H1 (cell line): ENCODE data around the gene KRT13. TPM values are rescaled to one million over a fixed set of nuclear protein-coding genes. Genes with fewer than 3 reads are reported as not detected.

Source experiments
- CTCF ChIA-PET: fragments of 300-600 bp; sonication (Branson Sonifier 250); formaldehyde crosslinking; loops from one replicate; lab custom pipeline; 2021; ENCODE audit not compliant: partially characterized antibody; lab: Charles Lee
- POLR2A ChIA-PET: fragments of 300-600 bp; sonication (Branson Sonifier 250); formaldehyde crosslinking; loops from one replicate; lab custom pipeline; 2021; ENCODE audit warnings: inconsistent platforms; ENCODE audit not compliant: partially characterized antibody; lab: Charles Lee
- DNase-seq, 2 experiments: peaks; one replicate each; pipeline versions ENCODE4 v3.0.0 to v3.0.0-alpha.2; 2010 to 2022; ENCODE audit warnings: low spot score in 2 of 2, low read depth in 1 of 2, mixed read lengths in 1 of 2
- FAIRE-seq: peaks from 2 replicates; lab custom pipeline; 2011; peaks lifted over from hg19 to GRCh38; lab: Jason Lieb, UNC
- H2AFZ ChIP-seq: 2 replicates; pipeline ENCODE4 v1.8.1; 2012; ENCODE audit warnings: low read length, inconsistent platforms
- H2AK5ac ChIP-seq: 2 replicates; pipeline ENCODE4 v1.6.1; 2013; ENCODE audit warnings: low read depth, low read length
- H2BK120ac ChIP-seq: replicated peaks from 2 replicates; pipeline ENCODE3; 2013; ENCODE audit warnings: low read depth, low read length, inconsistent platforms
- H2BK12ac ChIP-seq: 2 replicates; pipeline ENCODE4 v1.6.1; 2013; ENCODE audit warnings: low read depth, low read length
- H2BK15ac ChIP-seq: 2 replicates; pipeline ENCODE4 v1.6.1; 2013; ENCODE audit warnings: low read length
- H2BK20ac ChIP-seq: 2 replicates; pipeline ENCODE4 v1.6.1; 2013; ENCODE audit warnings: low read length
- H2BK5ac ChIP-seq: 2 replicates; pipeline ENCODE4 v1.6.1; 2013; ENCODE audit warnings: low read depth, low read length
- H3K14ac ChIP-seq: 2 replicates; pipeline ENCODE4 v1.6.1; 2013; ENCODE audit warnings: inconsistent platforms; ENCODE audit not compliant: insufficient read length
- H3K18ac ChIP-seq: 2 replicates; pipeline ENCODE4 v1.6.1; 2013; ENCODE audit warnings: low read length; ENCODE audit errors: extremely low read depth
- H3K23ac ChIP-seq: 2 replicates; pipeline ENCODE4 v1.6.1; 2013; ENCODE audit warnings: inconsistent platforms; ENCODE audit not compliant: insufficient read length
- H3K23me2 ChIP-seq: 2 replicates; pipeline ENCODE4 v1.6.1; 2013; ENCODE audit warnings: low read depth, low read length
- H3K27ac ChIP-seq: 2 replicates; pipeline ENCODE4 v1.6.1; 2011; ENCODE audit warnings: low read depth, low read length, inconsistent platforms
- H3K27me3 ChIP-seq, 4 experiments: replicated peaks in 1 of 4; 1 replicate in 1 of 4; 2 replicates in 3 of 4; pipeline versions ENCODE4 v1.6.1 to v1.8.1; 2011 to 2013; ENCODE audit warnings: low read length in 3 of 4, mild to moderate bottlenecking in 3 of 4, inconsistent platforms in 2 of 4, mixed read lengths in 2 of 4, moderate library complexity in 1 of 4; ENCODE audit not compliant: control insufficient read depth in 3 of 4, insufficient read depth in 3 of 4; ENCODE audit errors: extremely low read depth in 1 of 4
- H3K36me3 ChIP-seq, 4 experiments: 2 replicates each; pipeline versions ENCODE4 v1.6.1 to v1.8.1; 2011 to 2013; ENCODE audit warnings: mild to moderate bottlenecking in 4 of 4, low read length in 3 of 4, moderate library complexity in 2 of 4, control low read depth in 1 of 4, inconsistent platforms in 1 of 4; ENCODE audit not compliant: insufficient read depth in 4 of 4, control insufficient read depth in 2 of 4
- H3K4ac ChIP-seq: replicated peaks from 2 replicates; pipeline ENCODE3; 2013; ENCODE audit warnings: low read length, low read depth, mixed read lengths, inconsistent platforms; ENCODE audit not compliant: insufficient read length
- H3K4me1 ChIP-seq, 4 experiments: replicated peaks in 1 of 4; 1 replicate in 1 of 4; 2 replicates in 3 of 4; pipeline versions ENCODE4 v1.6.1 to v1.8.1; 2011 to 2013; ENCODE audit warnings: low read length in 3 of 4, inconsistent platforms in 2 of 4, mixed read lengths in 1 of 4; ENCODE audit not compliant: insufficient read depth in 4 of 4, control insufficient read depth in 3 of 4
- H3K4me2 ChIP-seq, 2 experiments: 2 replicates each; pipeline versions ENCODE4 v1.6.1 to v1.8.1; 2011 to 2013; ENCODE audit warnings: low read depth in 2 of 2, low read length in 2 of 2, control low read depth in 1 of 2, inconsistent platforms in 1 of 2, mild to moderate bottlenecking in 1 of 2; ENCODE audit not compliant: insufficient read depth in 1 of 2
- H3K4me3 ChIP-seq, 4 experiments: fragments of 200-600, 300-600 bp in 1 of 4; sonication (generic), shearing (Covaris generic), sonication (Bioruptor Twin) in 1 of 4; 2 replicates each; pipeline versions ENCODE4 v1.5.1 to v1.8.1; 2011 to 2016; ENCODE audit warnings: low read length in 4 of 4, low read depth in 3 of 4, control low read depth in 2 of 4, inconsistent platforms in 2 of 4, mild to moderate bottlenecking in 2 of 4, mixed read lengths in 1 of 4, moderate library complexity in 1 of 4; ENCODE audit not compliant: insufficient read depth in 2 of 4; ENCODE audit errors: extremely low read depth in 1 of 4
- H3K56ac ChIP-seq: replicated peaks from 2 replicates; pipeline ENCODE3; 2013; ENCODE audit warnings: low read depth, mild to moderate bottlenecking, mixed read lengths, low read length, inconsistent platforms; ENCODE audit not compliant: insufficient read length
- H3K79me1 ChIP-seq: 2 replicates; pipeline ENCODE4 v1.6.1; 2013; ENCODE audit warnings: low read depth, low read length, control low read depth
- H3K79me2 ChIP-seq, 2 experiments: 2 replicates each; pipeline versions ENCODE4 v1.6.1 to v1.8.1; 2012 to 2013; ENCODE audit warnings: low read length in 2 of 2, mild to moderate bottlenecking in 2 of 2, inconsistent platforms in 1 of 2; ENCODE audit not compliant: insufficient read depth in 2 of 2, control insufficient read depth in 1 of 2
- H3K9ac ChIP-seq, 4 experiments: replicated peaks in 1 of 4; 1 replicate in 1 of 4; 2 replicates in 3 of 4; pipeline versions ENCODE4 v1.6.1 to v1.8.1; 2011 to 2013; ENCODE audit warnings: low read depth in 3 of 4, low read length in 3 of 4, control low read depth in 2 of 4, mild to moderate bottlenecking in 2 of 4, moderate library complexity in 2 of 4, inconsistent platforms in 1 of 4; ENCODE audit errors: extremely low read depth in 1 of 4
- H3K9me3 ChIP-seq, 2 experiments: 2 replicates each; pipeline versions ENCODE4 v1.6.1 to v1.8.1; 2012 to 2013; ENCODE audit warnings: mild to moderate bottlenecking in 2 of 2, moderate library complexity in 2 of 2, control low read depth in 1 of 2, inconsistent platforms in 1 of 2, low read depth in 1 of 2, low read length in 1 of 2, mixed read lengths in 1 of 2; ENCODE audit not compliant: insufficient read depth in 2 of 2
- H4K20me1 ChIP-seq, 2 experiments: replicated peaks in 1 of 2; 2 replicates each; pipeline versions ENCODE3 to v1.8.1; 2011 to 2013; ENCODE audit warnings: inconsistent platforms in 2 of 2, low read length in 2 of 2, mild to moderate bottlenecking in 1 of 2; ENCODE audit not compliant: insufficient read depth in 2 of 2, control insufficient read depth in 1 of 2
- H4K5ac ChIP-seq: 2 replicates; pipeline ENCODE4 v1.6.1; 2013; ENCODE audit warnings: low read length, low read depth, mixed read lengths, inconsistent platforms; ENCODE audit not compliant: insufficient read length
- H4K8ac ChIP-seq: 2 replicates; pipeline ENCODE4 v1.8.0; 2013; ENCODE audit warnings: mild to moderate bottlenecking, moderate library complexity, low read length, inconsistent platforms; ENCODE audit not compliant: insufficient read depth; ENCODE audit errors: extremely low read depth
- H4K91ac ChIP-seq: replicated peaks from 2 replicates; pipeline ENCODE3; 2013; ENCODE audit warnings: low read length, mixed read lengths, inconsistent platforms; ENCODE audit not compliant: insufficient read length
- ATF2 ChIP-seq: IDR thresholded peaks from 2 replicates; pipeline ENCODE4 v1.6.1; 2012; ENCODE audit warnings: low read length, inconsistent platforms
- CHD1 ChIP-seq: IDR thresholded peaks from 2 replicates; pipeline ENCODE4 v1.6.1; 2012; ENCODE audit warnings: low read depth, low read length, improper control_type of control experiment
- CREB1 ChIP-seq: IDR thresholded peaks from 2 replicates; pipeline ENCODE4 v1.6.1; 2012; ENCODE audit warnings: inconsistent platforms
- PHF8 ChIP-seq: fragments of 200-600 bp; sonication (generic); conservative IDR thresholded peaks from 2 replicates; pipeline ENCODE4 v1.7.1; 2012; ENCODE audit warnings: low read depth, mild to moderate bottlenecking, inconsistent platforms, low read length, moderate library complexity
- POLR2A ChIP-seq, 2 experiments: IDR thresholded peaks; 1 replicate in 1 of 2; 2 replicates in 1 of 2; pipeline ENCODE4 v1.6.1; 2011; ENCODE audit warnings: low read depth in 2 of 2, low read length in 2 of 2, mild to moderate bottlenecking in 2 of 2; ENCODE audit errors: control extremely low read depth in 1 of 2
- RNF2 ChIP-seq: fragments of 200-900, 300-1000 bp; sonication (generic); IDR thresholded peaks from 2 replicates; pipeline ENCODE4 v1.7.1; 2016; ENCODE audit warnings: borderline replicate concordance, low read depth, mild to moderate bottlenecking, antibody characterized with exemption, low read length; ENCODE audit not compliant: poor library complexity, severe bottlenecking; ENCODE audit errors: missing control alignments
- RXRA ChIP-seq: IDR thresholded peaks from 2 replicates; pipeline ENCODE4 v1.6.1; 2011; ENCODE audit warnings: low read depth, mild to moderate bottlenecking, low read length, moderate library complexity; ENCODE audit not compliant: insufficient read depth
- SIRT6 ChIP-seq: IDR thresholded peaks from one replicate; pipeline ENCODE4 v1.7.1; 2012; ENCODE audit warnings: low read length, inconsistent platforms
- TCF12 ChIP-seq: IDR thresholded peaks from 2 replicates; pipeline ENCODE4 v1.6.1; 2011; ENCODE audit warnings: low read depth, mild to moderate bottlenecking, low read length
- YY1 ChIP-seq: IDR thresholded peaks from 2 replicates; pipeline ENCODE4 v1.6.1; 2011; ENCODE audit warnings: low read depth, mild to moderate bottlenecking, low read length
- WGBS, 2 experiments: shearing (Covaris generic) in 1 of 2; methylation state at CpG; one replicate each; pipeline versions ENCODE4 v1.1.6 to v1.1.7; 2013 to 2015; ENCODE audit warnings: low lambda C conversion rate in 2 of 2, mixed read lengths in 2 of 2, inconsistent platforms in 1 of 2, low coverage in 1 of 2, missing lambda C conversion rate in 1 of 2; ENCODE audit not compliant: insufficient replicate concordance in 2 of 2, insufficient coverage in 1 of 2, insufficient read length in 1 of 2; ENCODE audit errors: extremely low coverage in 1 of 2, missing lambda C conversion rate in 1 of 2; 5-methylcytosine and 5-hydroxymethylcytosine counted together
- polyA plus RNA-seq, 7 experiments: library from polyadenylated mRNA; depleted of rRNA in 3 of 7; stranded (reverse) in 5 of 7; unstranded in 2 of 7; fragments of >200 nt in 5 of 7; fragments of 200-250 nt in 2 of 7; gene quantifications; 1 replicate in 5 of 7; 2 replicates in 1 of 7; 4 replicates in 1 of 7; pipeline versions ENCODE4 v1.2.1 to v1.2.3, GENCODE V29; 2011 to 2013; ENCODE audit warnings: missing spikeins in 2 of 7, mixed read lengths in 2 of 7
- total RNA-seq: library from RNA; stranded (reverse); fragmentation: NEBNext Ultra II Directional; extraction: Animal tissue kit (Norgen Biotek cat#: 25700); gene quantifications from 2 replicates; pipeline ENCODE4 v1.2.1, GENCODE V29; 2021

The KRT13 gene
- total and polyA plus RNA-seq, 2 of the 8 experiments (the other 6 are each of a cell fraction or from before 2014, with no cell fraction given), result 0.09 TPM; not detected in 1

DNA sequence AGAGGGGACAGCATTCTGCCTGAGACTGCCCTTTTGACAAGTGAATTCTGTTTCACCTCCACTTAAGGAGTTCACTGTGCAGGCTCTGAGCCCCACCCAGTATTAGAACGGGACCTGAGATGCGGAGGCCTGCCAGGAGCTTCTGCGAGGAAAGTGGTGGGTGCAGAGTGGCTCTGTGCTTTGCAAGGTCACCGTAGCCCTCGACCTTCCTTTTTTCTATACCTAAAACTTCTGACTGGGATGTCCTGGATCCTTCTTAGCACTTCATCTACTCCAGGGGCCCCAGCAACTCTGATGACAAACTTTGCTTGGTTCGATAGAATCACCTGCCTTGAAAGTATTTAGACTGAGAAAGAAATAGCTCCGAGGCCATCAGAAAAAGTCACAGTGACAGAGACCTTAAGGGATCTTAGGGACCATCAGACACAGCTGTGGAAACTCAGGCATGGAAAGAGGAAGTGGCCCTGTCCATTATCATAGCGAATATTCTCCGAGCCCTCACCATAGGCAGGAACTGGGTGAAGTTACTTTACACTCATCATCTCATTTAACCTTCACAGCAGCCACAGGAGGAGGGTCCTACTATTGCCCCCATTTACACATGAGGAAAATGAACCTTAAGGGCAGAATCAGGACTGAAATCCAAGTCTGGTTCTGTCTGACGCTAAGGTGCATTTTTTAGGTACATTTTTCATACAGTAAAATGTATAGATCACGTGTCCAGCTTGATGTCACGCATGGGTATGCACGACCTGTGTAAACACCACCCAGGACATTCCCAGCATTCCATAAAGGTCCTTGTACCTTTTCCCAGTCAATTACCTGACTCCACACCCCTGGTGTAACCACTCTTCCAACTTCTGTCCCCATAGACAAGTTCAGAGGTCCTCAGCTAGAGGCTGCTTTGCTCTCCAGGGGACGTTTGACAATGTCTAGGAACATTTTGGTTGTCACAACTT lies 676 bp upstream of the KRT13 start:
- H3K4me2 ChIP-seq, result no peak overlapping the region
- H4K5ac ChIP-seq, result no peak overlapping the region
- H3K79me1 ChIP-seq, result no peaks in the 10 kb centered on the region
- no peak overlapping the region for H2BK12ac ChIP-seq
- no peak overlapping the region for H3K27ac ChIP-seq
- H3K14ac ChIP-seq, result no peak overlapping the region
- DNase-seq (no peak), FAIRE-seq (no peak)
- POLR2A ChIA-PET, result interaction anchor here (0.6 to 1.9 kb wide), 3 partner anchors 8 to 182 kb away, joined by 3 to 6 read pairs (median 4); partner anchors contain the start of gene KRT19
- no peak overlapping the region for H2BK120ac ChIP-seq
- H4K91ac ChIP-seq, result no peak overlapping the region
- no peaks in the 10 kb centered on the region for H3K9me3 ChIP-seq
- H3K4me3 ChIP-seq, result no peak overlapping the region
- H3K56ac ChIP-seq, result no peak overlapping the region
- H4K20me1 ChIP-seq, result no peaks in the 10 kb centered on the region
- H3K23ac ChIP-seq, result no peak overlapping the region
- no peak overlapping the region for H4K8ac ChIP-seq
- no peaks in the 10 kb centered on the region for H3K27me3 ChIP-seq
- H2BK20ac ChIP-seq, result no peak overlapping the region
- H3K9ac ChIP-seq, result no peak overlapping the region
- H2AK5ac ChIP-seq, result no peak overlapping the region
- CTCF ChIA-PET, result interaction anchor here (0.7 to 33.9 kb wide), 8 partner anchors 12 to 157 kb away, joined by 3 to 427 read pairs (median 4); no protein-coding TSS in a partner anchor
- H2BK5ac ChIP-seq, result no peak overlapping the region
- no peak overlapping the region for H2AFZ ChIP-seq
- peaks cover 0 to 12% (median 4%) of the 10 kb centered on the region in 4 experiments; a peak in 6 of 7 replicates for H3K4me1 ChIP-seq
- no peaks in the 10 kb centered on the region; the same call in 1 of the 2 replicates for H3K23me2 ChIP-seq
- H3K18ac ChIP-seq, result no peak overlapping the region
- H3K4ac ChIP-seq, result no peak overlapping the region
- no peaks in the 10 kb centered on the region for H3K36me3 ChIP-seq
- H2BK15ac ChIP-seq, result no peak overlapping the region
- 87% methylated on average over 12 of the region's 14 CpGs; no CpG with 5 or more reads in 1 of the 2 experiments for WGBS, 2 experiments
- H3K79me2 ChIP-seq, result no peaks in the 10 kb centered on the region
- TF ChIP-seq RNF2, result no peak
- no peak for TF ChIP-seq YY1
- no peak for TF ChIP-seq CREB1
- no peak for TF ChIP-seq PHF8
- TF ChIP-seq ATF2, result no peak
- TF ChIP-seq POLR2A (IDR thresholded peaks at IDR 0.05; ENCODE audit: control extremely low read depth in 1 of 2, low read depth in 2 of 2, low read length in 2 of 2), result no peak
- no peak for TF ChIP-seq SIRT6
- TF ChIP-seq TCF12, result no peak
- TF ChIP-seq CHD1, result no peak
- TF ChIP-seq RXRA, result no peak
